Transverse colon (tissue), 4 donors: ENCODE results near the gene CYP4F12. TPM values are rescaled to one million over a fixed set of nuclear protein-coding genes. Genes with fewer than 3 reads are reported as not detected.

ENCODE experiments used
- DNase-seq: peaks from one replicate; pipeline ENCODE4 v3.0.0-alpha.2; 2019
- H3K27ac ChIP-seq, 4 donors: fragments of 200-600 bp; sonication (generic); 2 replicates each; pipeline ENCODE4 v1.5.1; 2016 to 2018; ENCODE audit warnings: inconsistent platforms in 4 of 4
- H3K27me3 ChIP-seq: fragments of 200-600 bp; sonication (generic); 2 replicates; pipeline ENCODE4 v1.5.1; 2017; ENCODE audit warnings: inconsistent platforms
- H3K36me3 ChIP-seq, 4 donors: fragments of 200-600 bp; sonication (generic); 2 replicates each; pipeline ENCODE4 v1.5.1; 2017 to 2019; ENCODE audit warnings: inconsistent platforms in 4 of 4
- H3K4me1 ChIP-seq, 4 donors: fragments of 200-600 bp; sonication (generic); 2 replicates each; pipeline ENCODE4 v1.5.1; 2017 to 2020; ENCODE audit warnings: inconsistent platforms in 4 of 4
- H3K4me3 ChIP-seq, 4 donors: fragments of 200-600 bp; sonication (generic); 1 replicate in 1 of 4; 2 replicates in 3 of 4; pipeline versions ENCODE4 v1.5.1 to v1.6.1; 2017 to 2019; ENCODE audit warnings: inconsistent platforms in 4 of 4
- H3K9me3 ChIP-seq, 2 donors: fragments of 200-600 bp; sonication (generic); 2 replicates each; pipeline ENCODE4 v1.5.1; 2017 to 2019; ENCODE audit warnings: inconsistent platforms in 2 of 2
- EP300 ChIP-seq: sonication (generic); formaldehyde crosslinking; IDR thresholded peaks from one replicate; pipeline ENCODE4 v1.6.1; 2017; ENCODE audit warnings: antibody characterized with exemption, low read depth
- POLR2A ChIP-seq: fragments of 450-650 bp; IDR thresholded peaks from one replicate; pipeline ENCODE4 v1.6.1; 2016; ENCODE audit warnings: antibody characterized with exemption, mild to moderate bottlenecking, moderate library complexity
- POLR2AphosphoS5 ChIP-seq, 3 donors: sonication (generic); formaldehyde crosslinking; IDR thresholded peaks; one replicate each; pipeline ENCODE4 v1.6.1; 2016; ENCODE audit warnings: antibody characterized with exemption in 3 of 3
- WGBS, 2 donors: methylation state at CpG; one replicate each; pipeline ENCODE4 v1.1.5; 2018; ENCODE audit warnings: low coverage in 1 of 2; 5-methylcytosine and 5-hydroxymethylcytosine counted together
- in situ Hi-C, 4 donors: fragments of 200-750 bp; cut with MboI; loops; one replicate each; pipeline versions ENCODE4 v1.15.0 to v1.15.1; 2017; ENCODE audit warnings: low sequenced_read_pairs in 3 of 4, low pct_ligation_motif_present in 1 of 4, low pct_unique_long_range_greater_than_20kb in 1 of 4
- intact Hi-C: fragments of 100-400 bp; cut with DNase I; formaldehyde crosslinking; loops from one replicate; pipeline ENCODE4 v1.15.1; 2023; ENCODE audit warnings: low total_unique reads
- total RNA-seq, 4 donors: library from RNA; depleted of rRNA; stranded (reverse); fragments of >200 nt; gene quantifications; one replicate each; pipeline ENCODE4 v1.1.0, GENCODE V29; 2016
- TF ChIP-seq, protein P1 (sequence below), 5 experiments: fragments of 200-600 bp in 3 of 5; fragments of 450-650 bp in 2 of 5; sonication (generic) in 3 of 5; IDR thresholded peaks; 1 replicate in 2 of 5; 2 replicates in 3 of 5; pipeline ENCODE4 v1.5.1; 2016 to 2017; ENCODE audit warnings: antibody characterized with exemption in 5 of 5, inconsistent platforms in 3 of 5, mild to moderate bottlenecking in 2 of 5, moderate library complexity in 1 of 5

Gene CYP4F12
- total RNA-seq, 4 donors from 2014 or later: 229 to 406 (median 273) TPM

DNA sequence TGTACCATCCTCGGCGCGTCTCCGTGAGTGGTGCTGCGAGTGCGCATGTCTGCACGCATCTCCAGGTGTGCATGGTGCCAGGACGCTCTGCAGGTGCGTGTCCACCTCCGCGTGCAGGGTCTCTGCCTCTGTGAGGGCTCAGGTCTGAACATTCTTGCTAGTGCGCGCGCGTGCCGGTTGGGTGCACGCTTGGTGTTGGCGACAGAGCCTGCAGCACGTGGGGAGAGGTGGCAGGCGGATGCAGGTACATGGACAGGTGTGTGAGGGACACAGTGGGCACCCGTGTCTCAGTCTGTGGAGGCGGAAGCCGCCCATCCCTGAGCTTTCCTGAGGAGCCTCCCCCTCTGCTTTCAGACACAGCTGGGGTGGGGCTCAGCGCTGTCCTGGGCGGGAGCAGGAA lies 50.1 kb downstream of the CYP4F12 start:
- no peak overlapping the region for H3K4me3 ChIP-seq
- 59% methylated on average over 20 of the region's 25 CpGs; no CpG with 5 or more reads in 1 of the 2 donors for WGBS, 2 donors
- H3K4me1 ChIP-seq: no peaks in the 10 kb centered on the region
- intact Hi-C loops: no loop called here
- DNase-seq: no peak
- H3K36me3 ChIP-seq: no peaks in the 10 kb centered on the region
- no peak overlapping the region for H3K27ac ChIP-seq
- TF ChIP-seq EP300 (no peak), POLR2A (no peak), POLR2AphosphoS5 (IDR thresholded peaks at IDR 0.05) (no peak)
- TF ChIP-seq, protein P1, sequence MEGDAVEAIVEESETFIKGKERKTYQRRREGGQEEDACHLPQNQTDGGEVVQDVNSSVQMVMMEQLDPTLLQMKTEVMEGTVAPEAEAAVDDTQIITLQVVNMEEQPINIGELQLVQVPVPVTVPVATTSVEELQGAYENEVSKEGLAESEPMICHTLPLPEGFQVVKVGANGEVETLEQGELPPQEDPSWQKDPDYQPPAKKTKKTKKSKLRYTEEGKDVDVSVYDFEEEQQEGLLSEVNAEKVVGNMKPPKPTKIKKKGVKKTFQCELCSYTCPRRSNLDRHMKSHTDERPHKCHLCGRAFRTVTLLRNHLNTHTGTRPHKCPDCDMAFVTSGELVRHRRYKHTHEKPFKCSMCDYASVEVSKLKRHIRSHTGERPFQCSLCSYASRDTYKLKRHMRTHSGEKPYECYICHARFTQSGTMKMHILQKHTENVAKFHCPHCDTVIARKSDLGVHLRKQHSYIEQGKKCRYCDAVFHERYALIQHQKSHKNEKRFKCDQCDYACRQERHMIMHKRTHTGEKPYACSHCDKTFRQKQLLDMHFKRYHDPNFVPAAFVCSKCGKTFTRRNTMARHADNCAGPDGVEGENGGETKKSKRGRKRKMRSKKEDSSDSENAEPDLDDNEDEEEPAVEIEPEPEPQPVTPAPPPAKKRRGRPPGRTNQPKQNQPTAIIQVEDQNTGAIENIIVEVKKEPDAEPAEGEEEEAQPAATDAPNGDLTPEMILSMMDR (IDR thresholded peaks at IDR 0.05): no peak
- H3K9me3 ChIP-seq: no peaks in the 10 kb centered on the region
- peaks cover 53% of the 10 kb centered on the region for H3K27me3 ChIP-seq
- in situ Hi-C loops: no loop called here

DNA sequence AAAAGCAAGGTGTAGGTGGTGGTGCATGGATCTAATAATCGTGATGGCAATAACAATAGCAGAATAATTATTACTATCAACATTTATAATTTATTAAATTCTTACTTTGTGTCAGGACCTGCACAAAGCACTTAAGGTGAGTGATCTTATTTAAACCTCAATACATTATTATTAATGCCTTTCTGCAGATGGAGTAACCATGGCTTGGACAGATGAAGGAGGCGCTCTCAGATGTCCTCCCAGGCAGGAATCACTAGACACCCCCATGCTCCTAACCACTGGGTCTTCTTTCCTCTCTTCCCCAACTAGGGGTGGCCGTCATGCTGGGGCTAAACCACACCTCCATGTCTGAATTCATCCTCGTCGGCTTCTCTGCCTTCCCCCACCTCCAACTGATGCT lies 54.8 kb downstream of the CYP4F12 start, which contains the start of gene OR10H2:
Gene OR10H2 (plus strand): TSS at position 301 of the 400 bp plus-strand sequence. CDS start 20 bp downstream, at position 321.
- no peaks in the 10 kb centered on the region for H3K36me3 ChIP-seq
- WGBS, 2 donors: 60 to 83% methylated on average over 4 to 5 of the region's 5 CpGs
- TF ChIP-seq, protein P1 (IDR thresholded peaks at IDR 0.05): no peak
- TF ChIP-seq POLR2AphosphoS5 (IDR thresholded peaks at IDR 0.05) (no peak), EP300 (no peak), POLR2A (no peak)
- peaks cover 43% of the 10 kb centered on the region for H3K27me3 ChIP-seq
- no peak for DNase-seq
- no peaks in the 10 kb centered on the region for H3K9me3 ChIP-seq
- in situ Hi-C loops (no loop called here), intact Hi-C loops (no loop called here)
- no peak within 1 kb of the TSS for H3K27ac ChIP-seq
- H3K4me1 ChIP-seq: no peaks in the 10 kb centered on the region
- H3K4me3 ChIP-seq: no peak within 1 kb of the TSS

DNA sequence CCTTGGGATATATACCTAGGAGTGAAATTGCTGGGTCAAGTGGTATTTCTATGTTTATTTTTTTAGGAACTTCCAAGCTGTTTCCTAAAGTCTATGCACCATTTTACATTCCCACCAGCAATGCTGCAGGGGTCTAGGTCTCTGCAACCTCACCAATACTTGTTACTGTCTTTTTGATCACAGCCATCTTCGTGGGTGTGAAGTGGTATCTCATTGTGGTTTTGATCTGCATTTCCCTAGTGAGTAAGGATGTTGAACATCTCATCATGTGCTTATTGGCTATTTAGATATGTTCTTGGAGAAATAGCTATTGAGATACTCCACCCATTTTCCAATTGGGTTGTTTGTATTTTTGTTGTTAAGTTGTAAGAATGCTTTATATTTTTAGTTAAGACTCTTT lies 57.7 kb downstream of the CYP4F12 start:
- intact Hi-C loops: no loop called here
- 35 to 36% methylated on average over 1 of the region's 1 CpG for WGBS, 2 donors

DNA sequence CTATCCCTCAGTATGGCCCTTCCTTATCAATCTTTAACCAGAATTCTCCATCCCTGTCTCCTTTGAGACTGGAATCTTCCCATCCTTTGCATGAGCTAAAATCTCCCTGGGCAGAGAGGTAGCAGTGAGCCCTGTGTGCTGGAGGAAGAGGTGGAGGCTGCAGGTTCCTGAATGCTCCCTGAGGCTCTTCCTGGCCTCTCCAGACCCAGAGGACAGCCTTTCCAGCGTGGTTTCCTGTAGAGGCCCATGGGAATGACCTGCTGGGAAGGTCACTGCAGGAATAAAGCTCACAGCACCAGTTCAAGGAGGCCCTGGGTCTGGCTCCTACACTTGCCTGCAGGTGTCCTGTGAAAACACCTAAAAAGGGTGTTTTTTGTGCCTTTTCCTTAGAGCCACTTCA lies 59.5 kb downstream of the CYP4F12 start:
- Histone ChIP-seq H3K4me3 (no peak overlapping the region), H3K27me3 (no peaks in the 10 kb centered on the region), H3K36me3 (no peaks in the 10 kb centered on the region), H3K4me1 (no peaks in the 10 kb centered on the region), H3K9me3 (no peaks in the 10 kb centered on the region), H3K27ac (no peak overlapping the region)
- TF ChIP-seq, protein P1 (IDR thresholded peaks at IDR 0.05): no peak
- no peak for TF ChIP-seq EP300
- no peak for TF ChIP-seq POLR2AphosphoS5 (IDR thresholded peaks at IDR 0.05)
- no peak for TF ChIP-seq POLR2A
- 38% methylated on average over 1 of the region's 1 CpG; no CpG with 5 or more reads in 1 of the 2 donors for WGBS, 2 donors
- no peak for DNase-seq
- in situ Hi-C loops (no loop called here), intact Hi-C loops (no loop called here)

More for the DNA sequence above, 57.7 kb downstream of the CYP4F12 start:
- DNase-seq: no peak
- Histone ChIP-seq H3K36me3 (no peaks in the 10 kb centered on the region), H3K27me3 (peaks cover 15% of the 10 kb centered on the region), H3K4me3 (no peak overlapping the region), H3K9me3 (no peaks in the 10 kb centered on the region), H3K4me1 (no peaks in the 10 kb centered on the region), H3K27ac (no peak overlapping the region)
- in situ Hi-C loops: no loop called here
- no peak for TF ChIP-seq POLR2AphosphoS5 (IDR thresholded peaks at IDR 0.05)
- no peak for TF ChIP-seq POLR2A
- no peak for TF ChIP-seq EP300

DNA sequence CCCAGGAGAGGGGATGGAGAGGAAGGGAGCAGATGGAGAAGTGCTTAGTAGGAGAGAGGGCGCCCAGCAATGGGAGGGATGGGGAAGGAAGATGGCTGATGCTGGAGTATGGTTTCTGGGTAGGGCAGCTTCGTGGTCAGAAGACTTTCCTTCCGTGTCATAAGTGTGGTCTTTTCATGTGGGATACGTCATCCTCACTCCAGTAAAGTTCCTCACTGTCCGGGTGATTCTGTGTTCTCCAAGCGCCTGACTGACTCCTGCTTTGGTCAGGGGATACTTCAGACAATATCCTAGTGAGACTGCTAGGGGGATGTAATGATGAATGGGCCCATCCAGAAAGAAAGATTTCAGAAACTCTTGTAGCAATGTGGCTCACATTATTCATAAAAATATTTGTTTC lies 61.0 kb downstream of the CYP4F12 start:
- Histone ChIP-seq H3K4me1 (no peaks in the 10 kb centered on the region), H3K27me3 (no peaks in the 10 kb centered on the region), H3K4me3 (no peak overlapping the region), H3K27ac (no peak overlapping the region), H3K9me3 (no peaks in the 10 kb centered on the region), H3K36me3 (no peaks in the 10 kb centered on the region)
- no peak for DNase-seq
- in situ Hi-C loops: no loop called here
- 67 to 100% methylated on average over 1 to 6 of the region's 6 CpGs for WGBS, 2 donors
- TF ChIP-seq, protein P1 (IDR thresholded peaks at IDR 0.05): no peak
- TF ChIP-seq EP300 (no peak), POLR2AphosphoS5 (IDR thresholded peaks at IDR 0.05) (no peak), POLR2A (no peak)
- intact Hi-C loops: no loop called here
